ENCODE data around the gene THAP4.

DNA sequence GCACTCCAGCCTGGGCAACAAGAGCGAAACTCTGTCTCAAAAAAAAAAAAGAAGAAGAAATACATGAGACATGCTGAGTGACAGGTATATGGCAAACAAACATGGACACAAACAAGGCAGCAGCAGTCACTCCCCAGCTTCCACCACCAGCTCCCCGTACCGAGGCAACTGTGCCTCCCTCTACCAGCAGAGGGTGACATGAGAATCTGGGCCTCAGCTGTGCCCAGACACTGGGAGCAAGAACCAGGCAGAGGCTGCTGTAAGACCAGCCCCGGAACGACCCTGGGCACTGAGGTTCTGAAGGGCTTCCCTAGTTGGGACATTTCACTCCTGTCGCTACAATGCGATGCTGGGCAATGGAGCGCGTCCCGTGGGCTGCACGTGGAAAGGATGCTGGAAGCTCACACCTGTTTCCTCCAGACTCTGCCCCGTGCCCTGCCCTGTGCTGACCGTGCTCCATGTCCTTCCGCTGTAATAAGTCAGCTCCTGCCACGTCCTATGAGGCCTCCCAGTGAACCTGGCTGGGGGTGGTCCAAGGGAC is 41.3 kb downstream of the THAP4 start:
- no peak for TF ChIP-seq POLR2A (IDR thresholded peaks at IDR 0.05; ENCODE audit: low read depth, low read length)
- no peak for TF ChIP-seq TAF1 (IDR thresholded peaks at IDR 0.05; ENCODE audit: low read depth, low read length)

All from GM12891 (cell line).